Brain pericyte (primary cell): ENCODE data around the gene PROK2.

ENCODE experiments used
- DNase-seq: peaks from one replicate; pipeline ENCODE4 v3.0.0-alpha.2; 2012; ENCODE audit warnings: low read depth, low spot score

The PROK2 gene, protein sequence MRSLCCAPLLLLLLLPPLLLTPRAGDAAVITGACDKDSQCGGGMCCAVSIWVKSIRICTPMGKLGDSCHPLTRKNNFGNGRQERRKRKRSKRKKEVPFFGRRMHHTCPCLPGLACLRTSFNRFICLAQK

DNA sequence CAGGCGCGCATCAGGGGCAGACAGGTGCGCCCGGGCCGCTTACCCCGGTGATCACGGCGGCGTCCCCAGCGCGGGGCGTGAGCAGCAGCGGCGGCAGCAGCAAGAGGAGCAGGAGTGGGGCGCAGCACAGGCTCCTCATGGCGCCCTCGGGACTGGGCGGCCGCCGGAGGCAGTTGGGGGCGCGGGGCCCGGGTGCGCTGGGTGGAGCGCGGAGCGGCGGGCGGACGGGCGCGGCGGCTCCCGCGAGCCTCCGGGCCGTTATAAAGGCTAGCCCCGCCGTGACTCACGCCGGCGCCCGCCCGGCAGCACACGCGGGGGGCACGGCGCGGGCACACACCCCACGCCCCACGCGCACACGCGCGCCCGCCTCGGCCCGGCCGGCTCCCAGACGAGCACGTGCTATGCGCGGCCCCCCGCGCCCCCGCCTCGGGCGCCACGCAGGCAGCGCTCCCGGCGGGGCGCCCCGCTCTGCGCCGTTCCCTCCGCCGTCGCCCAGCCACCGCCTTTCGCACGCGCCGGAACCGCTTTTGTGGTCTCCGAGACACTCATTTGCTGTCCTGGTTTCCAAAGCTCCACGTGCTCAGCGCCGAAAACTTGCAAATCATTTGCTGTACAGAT lies at the start of gene PROK2:
Gene PROK2 (minus strand): TSS at position 235 of the 618 bp plus-strand sequence. CDS start 96 bp downstream, at position 139.
- DNase-seq: no peak

DNA sequence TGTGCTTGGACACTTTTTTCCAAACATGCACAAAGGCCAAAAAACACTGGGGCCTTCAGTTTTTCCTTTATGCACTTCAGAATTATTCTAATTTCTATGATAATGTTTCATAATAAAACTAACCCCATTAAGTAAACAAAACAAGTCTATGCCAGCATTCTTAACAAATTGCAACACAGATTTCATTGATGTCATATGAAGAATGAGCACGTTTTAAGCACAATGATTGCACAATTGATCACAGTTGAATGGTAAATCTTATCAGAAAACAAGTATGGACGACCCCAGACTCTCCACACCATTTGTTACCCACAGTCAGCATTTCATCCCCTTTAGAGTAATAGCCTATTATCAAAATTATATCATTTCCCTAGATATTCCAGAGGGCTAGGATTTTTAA lies 46.7 kb upstream of the PROK2 start:
- no peak for DNase-seq

DNA sequence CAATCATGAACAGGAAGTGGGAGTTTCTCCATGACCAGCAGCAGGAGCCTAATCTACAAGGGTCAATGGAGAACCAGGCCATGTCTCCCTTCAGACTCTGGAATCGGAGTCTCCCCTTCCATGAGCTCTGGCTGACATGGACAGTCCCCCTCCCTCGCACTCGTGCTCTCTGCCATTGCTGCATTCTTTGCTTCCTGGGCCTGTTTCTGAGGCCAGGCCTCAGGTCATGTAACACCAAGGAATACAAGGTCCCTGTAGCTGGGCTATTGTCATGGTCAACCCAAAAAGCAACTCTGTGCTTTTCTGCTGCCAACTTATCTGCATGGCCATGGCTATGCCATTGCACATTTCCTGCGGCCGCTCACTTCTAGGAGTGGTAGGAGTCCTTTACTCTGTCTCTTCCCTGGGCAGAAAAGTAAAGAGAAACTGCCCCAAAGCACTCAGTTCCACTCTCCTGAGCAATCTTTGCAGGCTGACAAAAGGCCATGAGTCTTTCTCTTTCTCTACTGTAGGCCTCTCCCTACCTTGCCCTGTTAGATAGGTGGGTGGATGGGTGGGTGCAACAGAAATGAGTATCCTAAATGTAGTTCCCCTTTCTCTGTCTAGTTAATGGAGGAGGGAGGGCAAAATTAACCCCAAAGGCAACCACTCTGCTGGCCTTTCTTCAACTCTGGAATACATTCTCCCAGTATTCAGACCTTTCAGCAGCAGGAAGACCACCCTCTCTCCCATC lies 40.8 kb upstream of the PROK2 start:
- no peak for DNase-seq

DNA sequence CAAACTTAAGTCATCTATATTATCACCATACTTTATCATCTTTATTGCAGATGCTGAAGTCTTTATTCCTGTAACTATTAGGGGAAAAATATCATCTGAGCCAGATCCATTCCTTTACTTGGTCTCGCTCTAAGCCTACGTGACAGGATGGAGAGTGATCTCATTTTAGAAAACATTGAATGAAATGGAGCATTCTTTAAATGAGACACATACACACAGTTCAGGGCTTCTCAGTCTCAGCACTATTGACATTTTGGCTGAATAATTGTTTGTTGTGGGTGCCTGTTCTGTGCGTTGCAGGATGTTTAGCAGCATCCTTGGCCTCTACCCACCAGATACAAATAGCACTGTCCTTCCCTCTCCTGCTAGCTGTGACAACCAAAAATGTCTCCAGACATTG lies 36.2 kb upstream of the PROK2 start:
- DNase-seq: no peak

DNA sequence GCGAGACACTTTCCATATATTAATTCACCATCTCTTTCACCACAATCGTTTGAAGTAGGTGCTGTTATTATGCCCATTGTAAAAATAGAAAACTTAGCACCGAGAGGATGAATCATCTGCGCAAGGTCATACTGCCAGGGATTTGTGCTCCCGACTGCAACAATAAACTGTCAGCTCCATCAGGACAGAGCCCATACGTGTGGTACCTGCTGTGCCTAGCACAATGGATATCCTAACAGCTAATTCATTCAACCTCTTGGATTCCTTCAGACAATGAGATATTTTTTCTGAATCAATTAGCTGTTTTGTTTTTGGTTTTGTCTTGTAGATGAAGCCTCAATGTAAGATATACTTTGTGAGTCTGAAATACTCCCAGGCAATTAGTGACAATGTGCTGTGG lies 32.3 kb upstream of the PROK2 start:
- DNase-seq: no peak

DNA sequence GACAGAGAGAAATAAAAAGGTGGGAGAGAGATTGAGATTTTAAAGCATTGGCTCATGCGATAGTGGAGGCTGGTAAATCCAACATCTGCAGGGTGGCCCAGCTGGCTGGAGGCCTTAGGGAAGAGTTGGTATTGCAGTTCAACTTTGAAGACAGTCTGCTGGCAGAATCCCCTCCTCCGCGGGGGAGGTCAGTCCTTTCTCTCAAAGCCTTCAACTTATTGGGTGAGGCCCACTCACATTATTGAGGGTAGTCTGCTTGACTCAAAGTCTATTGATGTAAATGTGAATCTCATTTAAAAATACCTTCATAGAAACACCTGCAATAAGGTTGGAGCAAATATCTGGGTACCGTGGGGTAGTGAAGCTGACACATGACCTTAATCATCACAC lies 31.8 kb upstream of the PROK2 start:
- DNase-seq: no peak

DNA sequence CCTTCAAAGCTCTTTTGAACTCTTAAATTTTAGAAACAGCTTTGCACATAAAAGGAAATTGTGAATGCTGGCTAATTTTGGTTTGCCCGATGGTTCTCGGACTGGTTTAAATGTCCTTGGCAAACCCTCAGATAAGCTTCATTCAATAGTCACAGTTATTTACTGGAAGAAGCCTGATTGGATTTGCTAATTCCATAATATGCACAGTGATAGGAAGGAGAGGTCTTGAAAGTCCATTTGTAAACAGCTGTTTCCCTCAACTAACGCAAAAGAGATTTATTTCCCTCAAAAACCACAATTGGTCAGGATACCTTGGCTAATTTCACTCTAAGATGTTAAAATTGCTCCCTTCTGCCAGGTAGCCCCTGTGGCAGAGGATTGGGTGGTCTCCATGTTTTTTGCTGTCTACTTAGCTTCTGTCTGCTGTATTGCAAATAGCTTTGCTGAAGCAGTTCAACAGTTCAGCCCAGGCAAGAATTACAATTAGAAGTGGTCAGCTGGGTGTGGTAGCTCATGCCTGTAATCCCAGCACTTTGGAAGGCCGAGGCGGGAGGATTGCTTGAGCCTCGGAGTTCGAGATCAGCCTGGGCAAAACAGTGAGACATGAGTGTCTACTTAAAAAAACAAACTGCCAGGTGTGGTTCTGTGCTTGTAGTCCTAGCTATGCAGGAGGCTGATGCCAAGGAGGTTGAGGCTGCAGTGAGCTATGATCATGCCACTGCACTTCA lies 30.6 kb upstream of the PROK2 start:
- DNase-seq: no peak

DNA sequence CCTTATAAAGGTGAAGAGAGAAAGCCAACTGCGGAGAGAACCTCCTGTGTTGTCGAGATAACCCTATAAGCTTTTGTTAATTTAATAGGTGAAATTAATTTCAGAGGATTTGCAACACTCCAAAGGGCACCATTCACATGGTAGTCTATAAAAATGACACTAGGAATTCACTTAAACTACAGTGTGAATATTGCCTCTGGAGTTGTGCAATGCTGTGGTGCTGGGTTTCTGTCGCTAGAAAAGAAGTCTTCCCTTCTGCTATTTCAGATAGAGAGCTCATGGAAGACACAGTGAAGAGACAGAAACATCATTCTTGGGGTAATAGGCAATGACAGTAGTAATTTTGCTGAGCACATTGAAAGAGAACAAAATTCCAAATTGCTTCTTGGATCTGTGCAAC lies 28.8 kb upstream of the PROK2 start:
- DNase-seq: no peak

DNA sequence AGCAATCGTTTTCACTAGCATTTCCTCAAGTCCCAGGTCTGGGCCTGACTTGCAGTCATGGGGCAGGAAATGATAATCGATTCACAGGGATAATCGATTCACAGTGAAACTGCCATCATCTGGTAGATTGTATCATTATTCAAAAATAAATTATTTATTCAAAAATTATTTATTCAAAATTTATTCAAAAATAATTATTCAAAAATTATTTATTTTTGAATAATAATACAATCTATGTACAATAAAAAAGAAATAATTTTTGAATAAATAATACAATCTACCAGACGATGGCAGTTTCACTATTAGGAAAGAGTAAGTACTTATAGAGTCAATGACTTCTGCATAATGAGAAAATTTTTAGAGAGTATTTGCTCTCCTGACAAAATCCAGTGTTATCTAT lies 28.1 kb upstream of the PROK2 start:
- DNase-seq: no peak

DNA sequence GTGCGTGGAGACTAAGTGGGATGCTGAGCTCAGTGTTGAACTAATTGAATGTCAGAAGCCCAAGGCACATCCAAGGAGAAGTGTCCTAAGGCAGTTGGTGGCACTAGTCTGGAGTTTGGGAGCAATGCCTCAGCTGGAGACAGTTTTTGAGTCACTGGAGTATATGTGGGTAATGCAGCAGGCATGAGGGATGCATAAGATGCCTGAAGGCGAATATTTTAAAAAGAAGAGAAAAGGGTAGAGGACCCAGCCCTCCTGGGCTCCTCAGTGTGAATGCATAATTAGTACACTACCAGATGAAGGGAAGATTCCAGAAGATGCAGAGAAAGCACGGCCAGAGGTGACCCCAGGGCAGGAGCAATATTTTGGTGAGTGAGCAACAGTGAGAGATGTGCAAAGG lies 25.1 kb upstream of the PROK2 start:
- no peak for DNase-seq

DNA sequence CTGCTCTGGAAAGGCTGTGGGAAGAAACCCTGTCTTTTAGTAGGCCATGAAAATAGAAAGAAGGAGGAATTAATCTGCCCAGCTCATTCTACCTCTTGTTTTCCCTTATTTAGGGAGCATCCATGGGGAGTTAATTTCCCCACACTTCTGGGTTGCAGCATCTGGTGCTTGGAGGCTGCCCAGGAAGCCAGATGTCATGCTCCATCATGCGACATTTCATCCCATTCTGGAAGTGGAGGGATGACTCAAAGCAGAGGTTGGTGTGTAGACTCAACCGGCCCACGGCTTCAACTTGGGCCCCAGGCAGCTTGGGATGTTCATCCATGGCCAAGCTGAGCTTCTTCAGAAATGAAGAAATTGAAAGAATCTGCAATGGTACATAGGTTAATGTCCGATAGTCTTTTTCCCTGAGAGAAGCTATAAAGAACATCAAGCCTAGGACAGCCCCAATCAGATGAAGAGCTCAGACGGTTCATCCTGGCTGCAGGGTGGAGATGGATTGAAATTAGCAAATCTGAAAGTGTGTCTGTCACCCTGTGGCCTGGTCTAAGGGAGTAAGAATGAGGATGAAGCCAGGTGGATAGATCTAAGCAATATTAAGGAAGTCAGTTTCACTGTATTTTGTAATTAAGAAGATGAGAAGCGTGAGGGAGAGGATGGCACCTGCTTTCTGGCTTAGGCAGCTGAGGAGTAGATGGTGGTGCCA lies 24.5 kb upstream of the PROK2 start:
- no peak for DNase-seq

DNA sequence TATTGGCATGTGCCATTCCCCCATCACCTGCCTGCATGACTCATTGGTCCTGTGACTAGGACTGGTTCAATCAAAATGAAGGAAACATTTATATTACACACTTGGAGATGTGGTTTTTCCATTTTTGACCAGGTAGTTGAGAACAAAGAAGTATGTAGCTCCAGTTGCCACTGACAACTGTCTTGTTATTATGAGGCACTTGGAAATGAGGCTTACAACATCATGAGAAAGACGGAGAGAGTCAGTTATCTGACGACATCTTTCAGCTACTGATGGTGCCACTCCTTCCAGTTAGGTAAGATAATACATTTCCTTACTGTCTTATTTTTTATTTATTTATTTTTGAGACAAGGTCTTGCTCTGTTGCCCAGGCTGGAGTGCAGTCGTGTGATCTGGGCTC lies 21.8 kb upstream of the PROK2 start:
- DNase-seq: no peak

DNA sequence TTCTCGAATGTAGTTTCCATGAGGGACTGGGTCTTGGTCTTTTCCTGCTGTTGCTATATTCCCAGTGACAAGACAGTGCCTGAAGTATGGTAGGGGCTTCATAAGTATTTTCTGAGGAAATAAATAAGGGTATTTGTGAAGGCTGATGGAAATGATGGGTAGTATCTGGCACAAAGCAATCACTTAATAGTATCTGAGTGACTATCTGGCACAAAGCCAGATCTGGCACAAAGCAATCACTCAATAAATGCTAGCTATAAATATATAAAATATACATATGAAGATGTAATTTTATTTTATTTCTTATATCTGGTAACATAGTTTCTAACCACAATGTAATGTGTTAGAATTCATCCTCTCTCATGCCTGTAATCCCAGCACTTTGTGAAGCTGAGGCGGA lies 20.7 kb upstream of the PROK2 start:
- DNase-seq: no peak

DNA sequence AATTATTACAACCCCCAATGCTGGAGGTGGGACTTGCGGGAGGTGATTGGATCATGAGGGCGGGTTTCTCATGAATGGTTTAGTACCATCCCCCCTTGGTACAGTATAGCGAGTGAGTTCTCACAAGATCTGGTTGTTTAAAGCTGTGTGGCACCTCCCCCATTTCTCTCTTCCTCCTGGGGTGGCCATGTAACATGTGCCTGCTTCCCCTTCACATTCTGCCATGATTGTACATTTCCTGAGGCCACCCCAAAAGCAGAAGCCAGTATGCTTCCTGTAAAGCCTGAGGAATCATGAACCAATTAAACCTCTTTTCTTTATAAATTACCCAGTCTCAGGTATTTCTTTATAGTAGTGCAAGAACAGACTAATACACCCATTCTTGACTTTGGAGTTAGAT lies 20.3 kb upstream of the PROK2 start:
- no peak for DNase-seq

DNA sequence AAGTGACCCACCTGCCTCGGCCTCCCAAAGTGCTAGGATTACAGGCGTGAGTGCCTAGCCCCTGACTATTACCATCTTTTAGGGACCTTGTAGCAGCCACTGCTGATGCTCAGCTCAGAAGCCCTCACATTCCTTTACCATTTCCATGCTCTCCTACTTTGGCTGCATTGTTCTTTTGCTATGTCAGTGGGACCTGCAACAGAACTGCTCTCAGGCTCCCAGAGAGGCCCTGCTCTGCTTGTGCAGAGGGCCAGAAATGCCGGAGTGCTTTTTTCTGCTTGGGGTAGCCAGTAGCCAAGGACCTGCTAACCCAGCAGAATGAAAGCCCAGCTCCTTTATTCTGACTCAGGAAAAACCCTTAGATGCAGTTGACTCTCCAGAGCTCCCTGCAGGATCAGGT lies 18.3 kb upstream of the PROK2 start:
- no peak for DNase-seq

DNA sequence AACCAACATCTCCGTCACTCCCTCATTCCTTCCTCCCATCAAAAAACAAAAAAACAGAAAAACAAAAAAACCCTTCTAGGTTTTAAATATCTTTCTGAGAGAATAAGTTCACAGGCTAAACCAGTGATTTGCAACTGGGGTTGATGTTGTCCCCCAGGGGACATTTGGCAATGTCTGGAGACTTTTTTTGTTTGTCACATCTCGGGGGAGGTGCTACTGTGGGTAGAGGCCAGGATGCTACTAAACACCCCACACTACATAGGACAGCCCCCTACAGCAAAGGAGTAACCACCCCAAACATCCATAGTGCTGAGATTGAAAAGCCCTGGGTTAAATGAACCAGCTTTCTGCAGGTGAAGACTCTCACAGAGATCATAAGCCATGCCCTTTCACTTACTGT lies 17.0 kb upstream of the PROK2 start:
- no peak for DNase-seq

DNA sequence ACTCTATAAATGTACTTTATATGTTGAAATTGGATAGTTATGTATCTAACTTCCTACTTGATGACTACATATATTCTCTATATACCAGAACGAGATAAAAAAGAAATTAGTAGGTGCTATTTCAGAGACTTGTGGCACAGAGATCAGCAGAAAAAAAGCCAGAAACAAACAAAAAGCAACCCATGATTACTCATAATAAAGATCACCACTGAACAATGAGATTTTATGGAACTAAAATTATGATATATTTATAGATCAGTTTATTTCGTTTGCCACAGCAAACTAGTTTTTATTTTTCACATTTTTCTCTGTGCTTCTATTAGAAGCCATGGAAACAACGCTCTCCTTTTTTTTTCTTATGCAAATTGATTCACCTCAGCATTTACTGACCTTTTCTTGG lies 15.1 kb upstream of the PROK2 start:
- DNase-seq: no peak

DNA sequence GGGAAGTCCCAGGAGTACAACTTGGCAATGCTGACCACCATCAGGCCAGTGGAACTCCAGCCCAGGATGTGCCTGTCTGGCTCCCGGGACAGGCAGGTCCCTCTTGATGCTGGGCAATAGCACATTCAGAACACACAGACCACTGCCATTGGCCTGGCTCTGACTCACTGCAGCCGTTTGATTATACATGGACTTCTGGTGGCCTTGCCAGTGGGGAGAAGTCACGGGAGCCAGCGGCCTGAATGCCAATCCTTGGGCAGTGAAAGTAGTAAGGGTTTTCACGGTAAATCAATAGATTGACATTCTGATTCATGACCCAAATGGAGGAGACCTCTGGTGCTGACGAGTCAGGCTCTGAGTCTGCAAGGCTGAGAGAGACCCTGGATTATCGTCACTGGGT lies 12.5 kb upstream of the PROK2 start:
- DNase-seq: no peak

DNA sequence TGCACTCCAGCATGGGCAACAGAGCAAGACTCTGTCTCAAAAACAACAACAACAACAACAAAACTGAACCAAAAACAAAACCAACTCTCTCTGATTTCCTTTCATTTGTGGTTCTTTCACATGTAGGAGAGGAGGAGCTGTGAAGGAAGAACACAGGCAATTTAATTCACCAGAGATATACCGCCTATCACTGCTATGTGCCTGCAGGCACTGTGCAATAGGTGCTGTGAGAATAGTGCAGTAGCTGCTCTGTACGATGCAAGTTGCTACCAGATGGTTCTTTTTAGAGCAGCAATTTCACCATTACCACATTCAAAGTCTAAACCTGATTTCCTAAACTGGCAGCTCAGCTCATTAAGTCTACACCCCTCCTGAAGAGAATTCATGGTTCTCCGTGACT lies 11.3 kb upstream of the PROK2 start:
- no peak for DNase-seq

DNA sequence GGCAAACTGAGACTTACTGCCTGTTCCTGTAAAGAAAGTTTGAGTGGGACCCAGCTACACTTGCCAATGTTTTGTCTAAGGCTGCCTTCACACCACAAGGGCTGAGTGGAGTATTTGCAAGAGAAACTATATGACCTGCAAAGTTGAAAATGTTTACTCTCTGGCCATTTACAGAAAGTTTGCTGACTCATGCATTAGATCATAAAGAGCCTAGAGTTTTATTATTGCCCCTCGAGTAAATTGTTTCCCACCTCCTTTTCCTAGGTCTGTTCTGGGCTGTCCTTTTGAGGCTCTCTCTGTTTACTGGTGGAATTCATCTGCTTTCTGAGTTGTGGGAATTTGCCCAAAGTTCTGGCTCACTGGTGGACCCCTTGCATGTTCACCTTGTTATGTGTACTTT lies 6.7 kb upstream of the PROK2 start:
- DNase-seq: no peak

DNA sequence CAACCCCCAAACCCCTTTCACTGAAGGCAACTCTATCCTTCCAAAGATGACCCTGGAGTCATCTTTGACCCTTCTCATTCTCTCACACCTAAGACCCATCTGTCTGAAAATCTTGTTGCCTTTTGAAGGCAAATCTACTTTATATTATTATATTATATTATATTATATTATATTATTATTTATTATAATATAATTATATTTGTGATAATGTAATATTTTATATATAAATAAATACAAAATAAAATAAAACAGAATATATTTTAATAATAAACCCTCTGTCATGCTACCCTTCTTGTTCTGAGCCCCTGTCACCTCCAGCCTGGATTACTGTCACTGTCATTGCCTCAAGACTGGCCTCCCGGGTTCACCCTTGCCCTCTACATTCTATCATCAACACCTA lies 5.0 kb upstream of the PROK2 start:
- DNase-seq: no peak

DNA sequence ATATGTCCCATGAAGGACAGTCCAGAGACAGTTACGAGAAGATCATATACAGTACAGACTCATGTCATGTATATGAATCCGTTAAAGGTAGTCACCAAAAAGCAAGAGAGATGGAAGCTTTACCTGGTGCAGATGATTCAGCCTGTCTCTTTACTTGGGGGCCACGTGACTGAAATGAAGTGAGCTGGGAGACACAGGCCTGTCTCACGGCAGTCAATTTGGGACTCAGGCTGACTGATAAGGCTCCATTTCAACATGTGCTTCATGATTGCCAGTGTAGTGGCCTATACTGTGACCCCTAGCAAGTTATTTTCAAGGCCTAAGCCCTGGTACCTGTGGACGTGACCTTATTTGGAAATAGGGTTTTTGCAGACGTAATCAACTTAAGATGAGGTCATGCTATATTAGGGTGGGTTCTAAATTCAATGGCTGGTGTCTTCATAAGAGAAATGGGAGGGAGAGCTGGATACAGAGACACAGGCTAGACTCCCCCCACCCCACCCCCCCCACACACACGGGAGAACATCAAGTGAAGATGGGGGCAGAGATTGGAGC lies 3.0 kb upstream of the PROK2 start:
- no peak for DNase-seq
